HG03064 (cell line): ENCODE data around the gene UBE2E1.
A peak's percentile ranks its signal among the peaks of the same experiment; 100 is the strongest.

Experiments
- ATAC-seq: cut with Tn5 transposase; IDR thresholded peaks from one replicate; pipeline ENCODE4 v1.9.1; 2021; ENCODE audit warnings: low read depth; ENCODE audit not compliant: unreplicated experiment

UBE2E1 gene

DNA sequence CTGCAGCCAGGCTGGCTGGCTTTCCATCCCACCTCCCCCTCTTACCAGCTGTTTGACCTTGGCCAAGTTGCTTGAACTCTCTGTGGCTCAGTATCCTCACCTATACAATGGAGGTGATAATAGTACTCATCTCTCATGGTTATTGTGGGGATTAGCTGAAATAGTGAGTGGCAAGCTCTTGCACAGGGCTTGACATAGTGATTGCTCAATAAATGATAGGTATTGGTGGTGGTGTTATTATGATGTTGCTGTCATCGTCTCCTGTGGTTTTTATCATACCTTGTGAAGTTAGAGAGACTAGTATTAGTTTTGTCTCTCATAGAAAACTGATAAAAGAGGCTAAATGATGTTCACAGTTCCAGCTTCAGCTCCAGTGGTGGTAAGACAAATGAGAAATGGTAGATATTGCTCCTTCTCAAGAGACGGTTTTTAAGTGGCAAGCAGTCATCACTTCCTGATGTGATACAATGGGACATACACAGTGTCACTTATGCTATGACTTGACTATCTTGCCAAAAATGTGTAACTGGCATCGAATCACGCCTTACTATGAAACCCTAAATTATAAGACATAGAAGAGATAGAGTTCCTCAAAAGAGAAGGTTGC is 12.1 kb upstream of the UBE2E1 start:
- ATAC-seq: no peak

DNA sequence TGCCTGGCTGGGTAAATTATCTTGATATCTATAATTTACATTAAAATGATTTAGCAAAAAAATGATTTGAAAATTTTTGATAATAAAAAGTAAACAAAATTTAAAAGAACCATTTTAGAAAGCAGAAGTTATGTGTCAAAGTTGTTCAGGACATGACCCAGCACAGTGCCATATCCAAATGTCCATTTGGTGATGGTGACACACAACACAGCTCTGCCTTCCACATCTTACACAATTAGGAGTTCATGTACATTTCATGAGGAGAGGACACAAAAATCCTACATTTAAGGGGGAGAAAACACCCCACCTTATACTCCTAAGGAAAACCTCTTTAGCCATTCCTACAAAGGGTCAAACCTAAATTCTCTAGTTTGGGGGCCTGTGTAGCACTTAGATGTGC is 10.7 kb upstream of the UBE2E1 start:
- no peak for ATAC-seq

DNA sequence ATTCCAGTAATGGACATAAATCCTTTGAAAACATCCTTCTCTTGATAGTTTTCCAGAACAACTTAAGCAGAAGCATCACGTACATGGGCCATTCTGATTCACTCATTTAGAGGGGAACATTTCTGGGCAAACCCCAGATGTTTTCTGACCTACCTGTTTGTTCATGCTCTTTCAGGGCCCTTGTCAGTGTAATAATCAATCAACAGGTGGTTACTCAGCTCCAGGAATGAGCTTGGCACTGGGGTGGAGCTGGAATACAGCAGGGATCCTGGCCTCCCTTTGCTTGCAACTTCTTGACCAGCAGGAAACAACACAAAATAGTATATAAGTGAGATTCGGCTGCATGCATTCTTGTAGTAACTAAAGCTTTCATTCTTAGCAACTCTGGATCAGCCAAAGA is 9.2 kb upstream of the UBE2E1 start:
- ATAC-seq: no peak

DNA sequence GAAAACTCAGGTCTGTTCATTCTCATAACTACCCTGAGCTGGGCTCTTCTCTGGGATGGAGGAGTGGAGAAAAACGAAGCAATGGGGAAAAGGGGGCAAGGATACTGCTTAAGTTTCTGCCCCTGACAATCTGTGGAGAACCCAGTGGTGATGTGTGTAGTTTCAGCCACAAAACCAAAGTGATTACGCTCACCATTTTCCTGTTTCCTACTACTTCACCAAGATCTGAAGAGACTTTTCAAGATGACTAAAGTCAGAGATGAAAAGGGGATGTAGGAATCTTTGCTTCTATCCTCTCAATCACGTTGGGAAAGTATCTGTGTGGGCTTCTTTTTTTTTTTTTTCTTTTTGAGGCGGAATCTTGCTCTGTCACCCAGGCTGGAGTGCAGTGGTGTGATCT is 8.3 kb upstream of the UBE2E1 start:
- peak; percentile 77 for ATAC-seq

DNA sequence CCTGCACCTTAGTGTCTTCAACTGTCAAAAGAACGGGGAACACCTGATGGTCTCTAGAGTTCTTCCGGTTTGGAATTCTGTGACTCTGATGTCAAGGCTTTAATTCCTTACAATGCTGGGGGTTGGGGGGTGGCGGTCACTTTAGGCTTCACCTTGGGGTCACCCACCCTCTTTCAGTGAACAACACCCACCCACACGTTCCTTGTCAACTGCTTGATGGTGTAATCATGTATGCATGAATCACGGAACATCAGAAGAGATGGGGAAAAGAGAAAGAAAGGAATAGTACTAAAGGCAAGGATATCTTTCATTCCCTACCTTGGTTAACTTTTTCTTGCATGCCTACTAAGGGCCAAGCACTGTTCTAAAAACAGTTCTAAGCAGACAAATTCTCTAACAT is 7.3 kb upstream of the UBE2E1 start:
- no peak for ATAC-seq

DNA sequence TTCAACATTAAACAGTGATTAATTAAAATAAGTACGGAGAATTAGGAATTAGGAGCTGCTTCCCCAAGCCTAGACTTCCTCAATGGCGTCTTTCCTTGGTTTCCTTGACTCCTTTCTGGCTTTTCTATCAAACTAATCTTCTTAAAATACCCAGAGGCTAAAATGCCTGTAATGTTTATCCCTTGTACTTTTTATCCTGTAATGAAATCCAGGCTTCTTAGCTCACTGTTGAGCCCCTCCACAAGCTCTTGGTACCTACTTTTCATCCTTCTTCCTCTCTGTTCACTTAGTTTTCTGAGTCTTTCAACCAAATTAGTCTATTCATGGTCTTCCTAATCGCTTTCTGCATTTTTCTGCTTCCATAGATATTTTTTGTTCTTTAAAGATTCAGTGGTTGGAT is 6.9 kb upstream of the UBE2E1 start:
- no peak for ATAC-seq

DNA sequence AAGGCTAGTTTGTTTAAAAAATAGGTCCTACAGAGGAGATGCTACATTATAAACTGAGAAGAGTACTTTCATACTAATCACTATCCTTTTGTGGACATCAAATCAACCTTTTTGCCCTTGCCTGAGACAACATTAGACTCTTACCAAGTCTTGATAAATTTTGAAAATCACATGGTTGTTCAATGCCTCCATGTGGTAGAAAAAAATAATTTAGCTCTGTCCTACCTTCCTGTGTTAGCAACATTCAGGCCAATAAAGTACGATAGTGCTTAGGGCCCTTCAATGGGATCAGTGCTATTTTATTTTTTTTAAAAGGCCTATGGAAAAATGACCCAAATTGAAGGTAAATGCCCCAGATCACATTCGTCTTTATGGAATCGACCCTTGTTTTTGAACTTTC is 5.0 kb upstream of the UBE2E1 start:
- no peak for ATAC-seq

DNA sequence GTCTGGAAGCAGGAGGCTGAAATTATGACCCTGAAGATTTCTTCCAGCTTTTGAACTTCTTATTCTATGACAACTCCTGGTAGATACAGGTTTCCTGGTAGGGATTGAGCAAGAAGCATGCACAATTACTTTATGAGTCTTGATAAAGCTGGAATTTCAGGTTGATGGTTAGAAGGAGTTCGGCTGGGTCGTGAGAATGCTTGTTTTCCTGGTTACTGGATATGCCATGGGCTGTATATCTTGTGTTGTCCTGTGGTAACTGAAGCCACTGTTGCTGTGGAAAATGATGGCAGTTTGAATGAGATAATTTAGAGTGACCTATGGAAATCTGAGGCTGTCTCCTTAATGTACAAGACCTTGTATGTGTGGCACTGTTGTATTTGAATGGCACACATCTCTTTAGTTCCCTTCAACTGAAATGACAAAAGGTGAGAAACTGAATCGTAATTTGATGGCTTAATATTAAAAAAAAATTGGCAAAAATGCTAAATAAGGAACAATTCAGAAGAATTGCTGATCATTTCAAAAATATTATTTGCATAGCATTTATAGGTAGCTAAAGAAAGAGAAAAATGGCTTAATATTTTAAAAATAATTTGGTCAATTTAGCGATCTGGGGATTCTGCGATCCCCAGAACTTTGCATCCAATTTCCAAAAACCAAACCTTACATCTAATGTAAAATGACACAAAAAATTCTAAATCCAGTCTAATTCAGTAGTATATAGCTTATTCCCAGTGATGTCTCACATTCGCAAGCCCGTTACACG is 1.1 kb upstream of the UBE2E1 start:
- ATAC-seq: no peak

DNA sequence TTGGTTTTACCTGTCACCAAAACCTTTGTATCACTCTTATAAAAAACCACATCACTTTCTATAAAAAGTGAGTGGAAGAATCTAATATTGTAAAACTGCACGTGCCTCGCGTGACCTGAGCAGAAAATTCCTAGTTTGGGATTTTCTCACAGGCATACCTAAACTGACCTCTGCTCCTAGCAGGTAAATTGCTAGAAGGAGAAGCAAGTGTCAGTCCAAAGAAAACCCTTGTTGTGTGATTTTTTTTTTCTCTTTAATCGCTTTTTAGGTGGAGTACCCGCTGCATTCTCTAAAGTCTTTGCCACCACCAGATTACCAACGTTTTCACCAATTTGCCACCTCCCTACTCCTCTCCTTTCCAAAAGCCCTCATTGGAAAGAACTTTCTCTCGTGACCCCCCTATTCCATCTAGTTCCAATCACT is 534 bp upstream of the UBE2E1 start:
- no peak for ATAC-seq

DNA sequence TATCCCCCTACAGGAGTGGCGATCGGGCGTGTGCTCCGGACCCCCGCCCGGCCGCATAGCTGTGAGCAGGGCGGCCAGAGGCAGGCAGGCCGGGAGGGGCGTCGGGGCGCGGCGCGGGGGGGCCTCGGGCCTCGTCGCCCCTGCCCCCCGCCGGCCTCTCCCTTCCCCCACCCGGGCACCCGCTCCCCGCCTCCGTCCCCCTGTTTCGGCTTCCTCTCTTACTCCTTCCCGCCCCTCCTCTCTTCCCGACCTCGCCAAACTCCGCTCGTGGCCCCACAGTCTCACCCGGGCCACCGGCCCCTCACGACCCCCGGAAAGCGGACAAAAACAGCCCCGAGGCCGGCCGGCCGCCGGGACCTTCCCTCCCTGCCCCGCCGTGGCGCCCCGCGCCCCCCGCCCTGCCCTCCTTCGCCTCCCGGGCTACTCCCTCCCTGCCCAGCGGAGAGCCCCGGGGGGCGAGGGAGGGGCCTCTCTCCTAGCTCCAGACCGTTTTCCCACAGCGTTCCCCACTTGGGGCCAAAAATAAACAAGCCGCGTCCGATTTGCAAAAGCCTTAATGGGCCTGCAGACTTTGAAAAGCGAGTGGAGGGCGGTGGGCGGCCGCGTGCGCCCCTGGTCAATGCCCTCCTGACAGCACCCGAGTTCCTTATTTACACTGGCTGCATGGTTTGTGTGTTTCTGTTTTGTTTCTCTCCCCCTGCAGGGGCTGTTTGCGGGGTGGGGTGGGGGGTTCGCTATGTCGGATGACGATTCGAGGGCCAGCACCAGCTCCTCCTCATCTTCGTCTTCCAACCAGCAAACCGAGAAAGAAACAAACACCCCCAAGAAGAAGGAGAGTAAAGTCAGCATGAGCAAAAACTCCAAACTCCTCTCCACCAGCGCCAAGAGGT is 1.0 kb downstream of the UBE2E1 start:
- ATAC-seq: peak; percentile 3

DNA sequence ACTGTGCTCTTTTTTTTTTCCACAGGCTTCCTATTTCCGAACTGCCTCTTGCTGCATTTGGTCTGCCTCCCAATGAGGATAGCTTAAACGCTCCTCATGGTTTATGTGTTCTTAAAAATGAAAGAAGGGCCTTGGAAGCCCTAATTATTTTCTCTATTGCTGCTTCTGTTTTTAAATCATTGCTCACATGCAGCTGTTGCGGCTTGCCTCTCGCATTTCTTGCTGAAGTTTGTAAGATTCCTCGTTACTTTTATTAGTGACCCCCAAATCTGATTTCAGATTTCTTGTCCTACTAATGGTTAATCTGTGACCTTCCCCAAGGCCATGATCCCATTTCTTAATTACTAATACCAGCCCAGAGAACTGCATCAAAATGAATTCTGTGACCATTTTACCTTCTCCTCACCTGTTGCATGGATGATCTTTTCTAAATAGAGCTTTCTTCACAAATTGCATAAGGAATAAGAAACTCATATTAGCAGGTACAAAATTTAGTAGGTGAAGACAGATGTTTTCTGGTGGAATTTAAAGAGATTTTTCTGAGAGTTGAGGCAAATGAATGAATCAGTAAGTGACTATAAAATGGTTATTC is 1.8 kb downstream of the UBE2E1 start:
- ATAC-seq: no peak

DNA sequence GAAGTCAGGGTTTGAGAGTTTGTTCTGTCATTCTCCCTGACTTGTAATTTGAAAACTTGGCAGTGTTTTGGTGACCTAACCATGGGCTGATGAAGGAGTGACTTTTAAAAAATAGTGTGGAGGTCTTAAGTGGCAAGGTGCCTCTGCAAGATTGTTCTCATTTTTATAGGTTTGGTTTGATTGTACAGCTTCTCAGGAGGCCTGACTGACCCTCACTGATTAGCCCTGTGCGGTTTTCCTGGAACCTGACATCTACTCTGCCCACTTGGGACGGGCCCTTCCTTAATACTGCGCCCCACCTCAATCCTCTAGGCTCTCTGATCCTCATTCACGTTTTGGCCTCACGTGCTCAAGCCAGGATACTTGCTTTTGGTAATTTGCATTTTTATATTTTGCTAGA is 2.8 kb downstream of the UBE2E1 start:
- ATAC-seq: no peak

DNA sequence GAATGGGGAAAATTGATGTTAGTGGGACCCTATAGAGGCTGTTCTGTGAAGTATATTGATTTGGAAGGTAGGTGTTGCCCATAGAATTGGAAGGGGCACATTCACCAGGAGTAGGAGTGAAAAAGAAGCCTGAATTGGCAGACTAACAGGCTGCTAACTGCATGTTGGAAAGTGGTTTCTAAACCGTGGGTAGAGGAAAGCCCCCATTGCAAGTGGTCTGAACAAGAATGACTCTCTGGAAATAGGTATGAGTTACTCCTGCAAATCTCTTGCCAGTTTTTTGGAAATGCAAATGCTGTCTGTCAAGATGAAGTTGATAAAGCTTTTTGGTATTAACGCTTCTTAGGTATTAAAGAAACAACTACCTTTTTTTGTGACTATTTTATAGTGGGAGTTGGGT is 3.5 kb downstream of the UBE2E1 start:
- no peak for ATAC-seq

DNA sequence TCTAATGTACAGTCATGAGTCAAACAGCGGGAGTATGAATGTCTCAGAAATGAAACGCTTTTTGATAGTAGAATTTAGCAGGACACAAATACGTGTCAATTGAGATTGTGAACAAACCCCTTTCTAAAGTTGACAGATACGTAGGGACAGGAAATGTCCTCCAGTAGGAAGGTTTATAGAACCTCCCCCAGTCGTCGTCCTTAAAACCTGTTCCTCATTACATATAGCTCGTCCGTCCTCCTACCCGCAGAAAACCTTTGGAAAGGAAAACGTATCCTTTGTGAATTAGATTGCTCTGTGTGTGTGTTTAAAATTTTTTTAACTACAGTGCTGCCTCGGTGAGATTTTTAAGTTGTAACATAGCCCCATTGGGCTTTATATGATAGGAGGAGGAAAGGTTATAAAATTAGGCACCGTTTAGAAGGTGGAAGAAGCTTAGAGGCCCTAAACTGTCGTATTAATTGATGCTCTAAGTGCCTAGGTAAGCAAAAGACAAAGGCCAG is 4.1 kb downstream of the UBE2E1 start:
- ATAC-seq: no peak

DNA sequence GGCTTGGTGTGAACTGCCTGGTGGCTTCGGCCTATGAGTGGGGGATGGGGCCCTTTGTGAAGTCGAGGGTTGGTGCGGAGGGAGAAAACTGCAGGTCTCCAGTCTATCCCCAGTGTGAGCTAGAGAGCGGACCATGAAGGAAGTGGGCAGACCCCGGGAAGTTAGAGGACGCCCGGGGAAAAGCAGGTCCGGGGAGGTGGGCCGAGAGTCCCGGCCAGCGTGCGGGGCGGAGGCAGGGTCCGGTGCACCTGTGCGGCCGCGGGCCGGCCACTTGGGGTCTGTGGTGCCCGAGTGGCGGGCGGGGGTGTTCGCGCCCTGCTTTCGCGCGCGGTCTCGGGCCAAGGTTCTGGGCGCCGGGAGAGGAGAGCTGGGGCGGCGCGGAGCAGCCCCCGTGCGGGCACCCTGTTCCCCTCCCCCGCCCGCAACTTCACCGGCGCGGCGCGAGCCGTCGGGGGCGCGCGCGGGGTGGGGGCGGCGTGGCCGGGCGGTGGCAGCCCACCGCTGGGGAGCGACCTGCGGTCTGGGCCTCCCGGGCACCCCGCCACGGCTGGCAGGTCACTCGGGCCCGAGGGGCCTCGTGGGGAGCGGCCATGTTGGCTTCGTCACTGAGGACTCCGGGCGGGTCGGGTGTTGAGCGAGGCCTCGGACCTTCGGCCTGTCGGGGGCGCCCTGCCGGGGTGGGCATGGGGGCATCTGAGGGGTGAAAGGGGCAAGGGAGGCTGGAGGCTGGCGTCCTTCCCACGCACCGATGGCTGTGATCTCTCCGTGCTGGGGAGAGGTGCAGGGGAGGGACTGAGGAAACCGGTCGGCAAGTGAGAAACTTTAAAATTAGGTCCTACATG is 4.8 kb downstream of the UBE2E1 start:
- ATAC-seq: peak; percentile 24

DNA sequence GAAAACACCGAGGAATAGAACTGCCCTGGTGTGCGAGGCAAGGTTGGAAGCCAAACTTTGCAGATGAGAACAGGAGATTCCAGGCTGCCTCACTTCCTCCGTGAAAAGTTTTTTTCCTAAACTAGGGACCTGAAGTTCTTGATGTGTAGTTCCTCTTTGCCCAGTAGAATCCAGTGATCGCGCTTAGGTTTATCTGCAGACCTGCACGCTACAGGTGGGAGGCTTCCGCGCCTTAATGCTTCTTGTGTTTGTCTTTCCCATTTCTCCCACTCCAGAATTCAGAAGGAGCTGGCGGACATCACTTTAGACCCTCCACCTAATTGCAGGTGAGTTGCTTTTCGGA is 5.4 kb downstream of the UBE2E1 start:
- ATAC-seq: no peak

DNA sequence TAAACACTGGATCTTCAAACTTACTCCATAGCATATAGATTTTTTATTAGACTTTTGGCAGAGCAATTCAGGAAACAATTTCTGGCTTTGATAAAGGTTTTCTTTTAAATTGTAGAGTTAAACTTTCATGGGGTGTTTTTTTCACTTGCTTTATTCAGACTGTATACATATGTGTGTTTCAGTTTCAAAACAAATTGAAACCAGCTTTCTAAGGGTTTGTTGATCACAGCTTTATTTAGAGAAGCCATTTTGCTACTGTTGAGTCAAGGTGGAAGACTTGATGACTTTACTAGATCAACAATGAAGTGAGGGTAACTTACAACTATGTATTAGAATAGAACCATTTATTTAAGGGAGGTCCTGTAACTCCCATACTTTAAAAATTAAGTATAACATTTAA is 6.2 kb downstream of the UBE2E1 start:
- peak; percentile 48 for ATAC-seq

DNA sequence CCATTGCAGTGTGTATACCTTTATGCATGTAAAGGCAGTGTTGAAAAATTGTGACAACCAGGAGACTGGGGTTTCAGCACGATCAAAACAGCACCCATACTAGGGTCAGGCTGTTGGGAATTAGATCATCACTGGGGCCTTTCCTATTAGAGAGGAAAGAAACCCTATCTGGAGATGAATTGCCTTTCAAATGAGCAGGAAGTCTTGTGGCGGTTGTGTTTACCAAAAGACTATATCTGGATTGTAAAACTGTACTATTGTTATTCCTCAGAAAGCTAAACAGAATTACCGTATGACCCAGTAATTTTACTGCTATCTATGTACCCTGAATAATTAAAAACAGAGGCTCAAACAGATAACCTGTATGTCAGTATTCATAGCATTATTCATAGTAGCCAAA is 10.1 kb downstream of the UBE2E1 start:
- no peak for ATAC-seq

DNA sequence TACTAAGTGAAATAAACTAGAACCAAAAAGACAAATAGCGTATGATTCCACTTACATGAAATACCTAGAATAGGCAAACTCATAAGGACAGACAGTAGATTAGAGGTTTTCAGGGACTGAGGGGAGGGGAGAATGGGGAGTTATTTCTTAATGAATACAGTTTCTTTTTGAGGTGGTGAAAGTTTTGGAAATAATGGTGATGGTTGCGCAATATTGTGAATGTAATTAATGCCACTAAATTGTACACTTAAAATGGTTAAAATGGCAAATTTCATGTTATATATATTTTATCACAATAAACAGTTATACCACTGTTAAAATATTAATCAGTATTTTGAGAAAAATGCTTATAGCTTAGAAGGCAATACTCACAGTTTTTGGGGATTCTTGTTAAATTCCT is 11.0 kb downstream of the UBE2E1 start:
- no peak for ATAC-seq

DNA sequence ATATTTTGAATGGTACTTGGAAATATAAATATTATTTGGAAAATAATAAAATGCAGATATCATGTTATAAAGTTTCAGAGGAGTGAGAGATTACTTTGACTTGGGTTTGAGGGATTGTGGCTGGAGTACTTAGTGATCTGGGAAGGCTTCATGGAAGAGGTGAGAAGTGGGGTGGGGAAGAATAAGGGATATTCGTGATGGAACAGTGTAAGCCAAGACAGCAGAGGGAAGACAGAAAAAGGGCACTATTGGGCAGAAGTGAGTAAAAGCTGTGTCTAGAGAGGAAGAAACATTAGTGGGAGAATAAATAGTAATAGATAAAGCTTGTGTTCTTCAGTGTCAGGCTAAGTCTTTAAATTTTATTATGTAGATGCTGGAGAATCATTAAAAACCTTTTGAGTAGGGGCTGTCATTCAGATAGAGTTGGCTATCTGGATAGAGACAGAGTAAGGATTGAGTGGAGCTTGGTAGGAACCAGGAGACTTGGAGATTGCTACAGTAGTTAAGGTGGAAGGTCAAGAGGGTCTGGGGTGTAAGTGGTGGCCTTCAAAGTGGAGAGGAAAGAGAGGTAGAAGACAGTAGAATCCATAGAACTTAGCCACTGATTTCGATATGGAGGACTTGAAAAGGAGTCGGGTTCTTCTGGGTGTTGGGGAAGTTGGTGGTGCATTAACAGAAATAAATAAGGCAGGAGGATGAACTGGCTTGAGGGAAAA is 11.9 kb downstream of the UBE2E1 start:
- no peak for ATAC-seq
